ENCODE measurements around the gene GPX2. TPM values are rescaled to one million over a fixed set of nuclear protein-coding genes. Genes with fewer than 3 reads are reported as not detected.

The GPX2 gene
- total RNA-seq, 1 donor from 2014 or later = not detected

- H3K36me3 ChIP-seq = peaks cover 45% of the 10 kb centered on the region
- no peak overlapping the region for H3K27ac ChIP-seq
- TF ChIP-seq CTCF (IDR thresholded peaks at IDR 0.05) = no peak
- no peaks in the 10 kb centered on the region for H3K27me3 ChIP-seq (ENCODE audit: low read depth)
- no peaks in the 10 kb centered on the region for H3K9me3 ChIP-seq
- ATAC-seq = no peak
- no peak overlapping the region for H3K4me3 ChIP-seq
- H3K4me1 ChIP-seq = no peaks in the 10 kb centered on the region
- intact Hi-C loops (cut with DNase I) = no loop called here
- no peak for DNase-seq
These were observed 3.4 kb downstream of the GPX2 start for GRCh38 chr14:64938972-64939816.

- ATAC-seq (peak in 1 of 2 donors; percentile 30), DNase-seq (no peak)
- H3K36me3 ChIP-seq = peaks cover 51% of the 10 kb centered on the region
- no peaks in the 10 kb centered on the region for H3K9me3 ChIP-seq
- no peak overlapping the region for H3K27ac ChIP-seq
- H3K4me1 ChIP-seq = no peaks in the 10 kb centered on the region
- H3K4me3 ChIP-seq = no peak overlapping the region
- H3K27me3 ChIP-seq (ENCODE audit: low read depth) = no peaks in the 10 kb centered on the region
- TF ChIP-seq CTCF (IDR thresholded peaks at IDR 0.05) = peak; percentile 20
- intact Hi-C loops (cut with DNase I) = no loop called here
These were observed 4.7 kb downstream of the GPX2 start for GRCh38 chr14:64937821-64938193.

GRCh38 chr14:64937171-64937820 is 5.2 kb downstream of the GPX2 start:
- no peak overlapping the region for H3K27ac ChIP-seq
- no peaks in the 10 kb centered on the region for H3K9me3 ChIP-seq
- H3K4me3 ChIP-seq = no peak overlapping the region
- H3K27me3 ChIP-seq (ENCODE audit: low read depth) = no peaks in the 10 kb centered on the region
- peaks cover 56% of the 10 kb centered on the region for H3K36me3 ChIP-seq
- no peaks in the 10 kb centered on the region for H3K4me1 ChIP-seq
- DNase-seq = no peak
- TF ChIP-seq CTCF (IDR thresholded peaks at IDR 0.05) = no peak
- ATAC-seq = no peak
- intact Hi-C loops (cut with DNase I) = no loop called here

- H3K27ac ChIP-seq = no peak overlapping the region
- TF ChIP-seq CTCF (IDR thresholded peaks at IDR 0.05) = no peak
- H3K4me3 ChIP-seq = no peak overlapping the region
- no peak for DNase-seq
- no peaks in the 10 kb centered on the region for H3K27me3 ChIP-seq (ENCODE audit: low read depth)
- peaks cover 58% of the 10 kb centered on the region for H3K36me3 ChIP-seq
- H3K9me3 ChIP-seq = no peaks in the 10 kb centered on the region
- intact Hi-C loops (cut with DNase I) = no loop called here
- H3K4me1 ChIP-seq = no peaks in the 10 kb centered on the region
- no peak for ATAC-seq
These were observed 7.0 kb downstream of the GPX2 start for GRCh38 chr14:64935508-64935907.

GRCh38 chr14:64934338-64934929 is 8.1 kb downstream of the GPX2 start:
- no peak overlapping the region for H3K27ac ChIP-seq
- no peak overlapping the region for H3K4me3 ChIP-seq
- no peak for DNase-seq
- H3K36me3 ChIP-seq = peaks cover 57% of the 10 kb centered on the region
- H3K27me3 ChIP-seq (ENCODE audit: low read depth) = no peaks in the 10 kb centered on the region
- no peaks in the 10 kb centered on the region for H3K4me1 ChIP-seq
- no peaks in the 10 kb centered on the region for H3K9me3 ChIP-seq
- intact Hi-C loops (cut with DNase I) = no loop called here
- TF ChIP-seq CTCF (IDR thresholded peaks at IDR 0.05) = no peak
- no peak for ATAC-seq
